ENCODE measurements around the gene SH3PXD2A. TPM values are rescaled to one million over a fixed set of nuclear protein-coding genes. Genes with fewer than 3 reads are reported as not detected.
"Not testable (repeated sequence)": the region's sequence is repeated elsewhere in the genome, so short reads cannot be mapped to it uniquely, and the experiment has no call there.

The SH3PXD2A gene
- total RNA-seq, 2 experiments from 2014 or later, result 16.5 to 17.9 TPM

DNA sequence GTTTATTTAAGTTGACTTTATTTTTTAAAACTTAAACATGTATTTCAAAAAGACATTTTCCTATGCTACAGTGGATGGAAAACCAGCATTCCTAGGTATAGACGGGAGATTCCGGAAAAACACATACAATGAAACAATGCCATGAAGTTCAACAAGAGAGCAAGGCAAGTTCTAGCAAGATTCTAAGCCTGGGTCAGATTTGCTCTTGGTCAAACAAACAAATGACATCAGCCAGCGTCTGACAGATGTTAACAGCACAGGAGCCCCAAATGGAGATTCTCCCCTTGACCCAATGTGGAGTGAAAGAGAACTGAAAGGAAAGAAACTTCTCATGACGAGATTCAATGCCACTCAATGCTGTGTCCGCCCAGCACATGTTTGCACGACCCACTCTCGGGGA, 212.0 kb downstream of the SH3PXD2A start:
- POLR2A ChIA-PET, result no interaction called here
- Mint-ChIP-seq H3K9me3 (no peaks in the 10 kb centered on the region), H3K4me3 (no peak overlapping the region), H3K27me3 (no peaks in the 10 kb centered on the region), H3K27ac (no peak overlapping the region), H3K4me1 (no peaks in the 10 kb centered on the region), H3K36me3 (ENCODE audit: low read depth) (no peaks in the 10 kb centered on the region)
- CTCF ChIA-PET, result no interaction called here
- DNase-seq, result no peak

DNA sequence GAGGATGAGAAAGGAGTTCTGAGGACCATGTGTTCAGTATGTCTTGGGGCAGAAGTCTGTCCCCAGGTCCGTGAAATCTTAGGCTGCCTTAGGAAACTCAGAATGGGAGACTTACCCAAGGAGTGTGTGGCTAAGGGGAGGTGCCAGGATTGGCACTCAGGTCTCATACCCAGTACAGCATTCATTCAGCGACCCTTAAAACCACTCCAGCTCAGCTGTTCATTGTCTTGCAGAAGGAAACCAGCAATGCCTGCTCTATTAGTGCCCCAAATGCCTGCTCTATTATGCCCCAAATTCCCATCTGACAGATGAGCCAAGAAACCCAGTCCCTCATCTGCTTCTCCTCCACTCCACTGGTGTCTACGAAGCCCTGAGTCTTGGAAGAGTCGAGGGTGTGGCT, 214.1 kb downstream of the SH3PXD2A start:
- H3K36me3 Mint-ChIP-seq (ENCODE audit: low read depth), result no peaks in the 10 kb centered on the region

DNA sequence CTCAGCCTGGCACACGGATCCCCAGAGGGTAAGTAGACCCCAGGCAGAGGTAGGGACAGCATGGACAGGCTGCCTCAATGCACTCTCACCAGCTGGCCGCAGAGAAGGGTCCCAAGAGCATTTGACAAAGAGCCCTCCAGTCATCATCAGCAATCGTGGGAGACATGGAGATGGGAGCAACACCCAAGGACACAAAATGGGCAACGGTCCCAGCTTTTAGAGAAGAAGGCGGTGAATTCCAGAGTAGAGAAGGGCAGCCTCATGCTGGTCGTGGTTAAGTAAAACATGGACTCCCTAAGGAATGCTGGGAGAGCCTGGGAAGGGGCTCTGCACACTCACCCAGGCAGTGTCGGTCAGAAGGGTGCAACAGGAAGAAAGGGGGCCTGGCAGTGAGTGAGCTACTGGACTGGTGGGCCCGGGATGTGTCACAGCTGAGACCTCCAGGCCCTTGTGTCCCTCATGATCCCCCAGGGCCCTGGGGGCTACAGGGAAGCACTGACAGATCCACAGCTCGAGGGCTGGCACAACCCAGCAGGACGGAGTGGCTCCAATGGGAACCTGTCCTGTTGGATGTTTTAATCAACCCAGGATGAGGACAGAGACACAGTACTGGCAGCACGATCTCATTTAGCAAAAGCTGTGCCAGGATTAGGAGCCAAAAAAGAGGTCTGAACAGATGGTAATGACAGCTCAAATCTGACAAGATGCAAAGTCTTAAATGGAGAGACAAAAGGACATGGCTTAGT, 214.8 kb downstream of the SH3PXD2A start:
- H3K27ac Mint-ChIP-seq, result no peak overlapping the region
- no peak overlapping the region for H3K4me3 Mint-ChIP-seq
- DNase-seq, result no peak
- H3K27me3 Mint-ChIP-seq, result no peaks in the 10 kb centered on the region
- ChIA-PET CTCF (interaction anchor here (0.5 to 1.6 kb wide), 2 partner anchors 46 to 102 kb away, joined by 3 to 6 read pairs; no protein-coding TSS in a partner anchor), POLR2A (no interaction called here)
- no peaks in the 10 kb centered on the region for H3K4me1 Mint-ChIP-seq
- no peaks in the 10 kb centered on the region for H3K9me3 Mint-ChIP-seq
- no peaks in the 10 kb centered on the region for H3K36me3 Mint-ChIP-seq (ENCODE audit: low read depth)

More for the DNA sequence above, 214.1 kb downstream of the SH3PXD2A start:
- Mint-ChIP-seq H3K4me3 (no peak overlapping the region), H3K27ac (no peak overlapping the region), H3K9me3 (no peaks in the 10 kb centered on the region), H3K4me1 (no peaks in the 10 kb centered on the region), H3K27me3 (no peaks in the 10 kb centered on the region)
- CTCF ChIA-PET, result interaction anchor here (0.5 to 1.6 kb wide), 2 partner anchors 45 to 102 kb away, joined by 3 to 6 read pairs; no protein-coding TSS in a partner anchor
- POLR2A ChIA-PET, result no interaction called here
- no peak for DNase-seq

DNA sequence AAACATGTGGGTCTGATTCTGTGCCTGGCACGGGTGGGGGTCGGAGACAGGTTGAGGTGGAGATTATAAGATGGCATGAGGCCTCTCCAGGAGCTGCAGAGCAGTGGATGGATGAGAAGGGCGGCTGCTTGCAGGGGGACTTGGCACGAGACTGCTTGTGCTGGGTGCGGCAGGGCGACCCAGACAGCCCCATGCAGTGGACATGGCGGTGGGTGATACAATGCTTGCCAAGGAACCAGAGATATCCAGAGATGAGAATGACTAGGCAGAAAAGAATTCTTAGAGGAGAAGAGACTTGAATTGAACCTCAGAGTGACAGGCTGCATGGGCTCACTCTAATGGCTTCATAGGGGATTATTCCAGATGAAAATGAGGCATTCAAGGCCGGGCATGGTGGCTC, 216.4 kb downstream of the SH3PXD2A start:
- H3K27ac Mint-ChIP-seq, result no peak overlapping the region

DNA sequence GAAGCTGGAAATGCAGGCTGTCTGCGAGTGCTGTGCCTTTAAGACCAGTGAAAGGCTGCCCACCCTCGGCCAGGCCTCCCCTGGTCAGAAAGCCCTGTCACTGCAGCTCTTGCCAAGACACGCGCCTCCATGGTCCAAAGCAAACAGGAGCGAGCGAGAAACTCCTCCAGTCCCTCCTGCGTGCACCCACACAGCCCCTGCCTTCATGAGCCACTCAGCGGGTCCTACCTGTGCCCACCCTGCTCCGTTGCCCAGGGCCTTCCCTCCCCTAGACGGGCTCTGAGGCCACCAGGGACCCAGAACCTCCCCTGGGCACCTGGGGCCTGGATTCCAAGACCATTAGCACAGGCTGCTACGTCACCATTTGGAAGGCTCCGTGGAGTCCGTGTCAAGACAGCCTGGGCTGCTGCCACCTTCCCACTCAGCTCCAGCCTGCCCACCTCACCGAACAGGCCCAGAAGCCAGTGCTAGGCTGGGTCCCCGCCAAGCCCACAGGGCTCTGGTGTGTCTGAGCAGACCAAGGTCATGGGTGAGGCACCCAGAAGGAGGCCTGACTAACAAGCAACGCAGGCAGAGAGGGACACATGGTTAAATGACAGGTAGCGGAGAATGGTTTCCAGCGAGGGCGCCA, 217.3 kb downstream of the SH3PXD2A start:
- H3K27ac Mint-ChIP-seq, result no peak overlapping the region
- H3K4me1 Mint-ChIP-seq, result peaks cover 3% of the 10 kb centered on the region
- ChIA-PET POLR2A (interaction anchor here (0.8 to 1.2 kb wide), 2 partner anchors 23 to 484 kb away, joined by 3 read pairs; partner anchors contain the start of gene SFR1), CTCF (interaction anchor here (1.4 kb wide), 1 partner anchor 48 kb away, joined by 5 read pairs; no protein-coding TSS in a partner anchor)
- H3K27me3 Mint-ChIP-seq, result no peaks in the 10 kb centered on the region
- no peak overlapping the region for H3K4me3 Mint-ChIP-seq
- no peaks in the 10 kb centered on the region for H3K9me3 Mint-ChIP-seq
- no peaks in the 10 kb centered on the region for H3K36me3 Mint-ChIP-seq (ENCODE audit: low read depth)
- DNase-seq, result no peak

More for the DNA sequence above, 216.4 kb downstream of the SH3PXD2A start:
- peaks cover 3% of the 10 kb centered on the region for H3K4me1 Mint-ChIP-seq
- POLR2A ChIA-PET, result no interaction called here
- no peak for DNase-seq
- H3K27me3 Mint-ChIP-seq, result no peaks in the 10 kb centered on the region
- H3K36me3 Mint-ChIP-seq (ENCODE audit: low read depth), result no peaks in the 10 kb centered on the region
- CTCF ChIA-PET, result no interaction called here
- no peaks in the 10 kb centered on the region for H3K9me3 Mint-ChIP-seq
- no peak overlapping the region for H3K4me3 Mint-ChIP-seq

DNA sequence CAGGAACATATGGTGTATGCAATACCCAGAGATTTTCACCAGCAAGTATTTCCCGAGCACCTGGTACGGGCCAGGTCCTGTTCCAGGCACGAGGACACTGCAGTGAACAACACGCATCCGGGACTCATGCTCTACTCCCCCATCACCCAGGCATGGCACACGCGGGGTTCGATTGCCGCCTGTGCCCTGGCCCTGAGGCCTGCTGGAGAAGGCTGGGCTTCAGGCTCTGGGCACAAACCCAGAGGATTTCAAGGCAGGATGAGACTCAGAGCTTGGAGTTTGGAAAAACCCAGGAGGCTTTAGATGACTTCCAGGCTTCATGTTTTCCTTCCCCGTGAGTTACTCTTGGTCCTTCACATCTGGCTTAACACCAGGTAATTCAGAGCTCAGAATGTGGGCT, 218.4 kb downstream of the SH3PXD2A start:
- no peaks in the 10 kb centered on the region for H3K9me3 Mint-ChIP-seq
- no peaks in the 10 kb centered on the region for H3K27me3 Mint-ChIP-seq
- H3K27ac Mint-ChIP-seq, result no peak overlapping the region
- no peaks in the 10 kb centered on the region for H3K36me3 Mint-ChIP-seq (ENCODE audit: low read depth)
- ChIA-PET POLR2A (interaction anchor here (0.8 to 1.2 kb wide), 2 partner anchors 24 to 485 kb away, joined by 3 read pairs; partner anchors contain the start of gene SFR1), CTCF (interaction anchor here (1.4 kb wide), 1 partner anchor 49 kb away, joined by 5 read pairs; no protein-coding TSS in a partner anchor)
- H3K4me1 Mint-ChIP-seq, result peaks cover 8% of the 10 kb centered on the region
- no peak overlapping the region for H3K4me3 Mint-ChIP-seq
- no peak for DNase-seq

DNA sequence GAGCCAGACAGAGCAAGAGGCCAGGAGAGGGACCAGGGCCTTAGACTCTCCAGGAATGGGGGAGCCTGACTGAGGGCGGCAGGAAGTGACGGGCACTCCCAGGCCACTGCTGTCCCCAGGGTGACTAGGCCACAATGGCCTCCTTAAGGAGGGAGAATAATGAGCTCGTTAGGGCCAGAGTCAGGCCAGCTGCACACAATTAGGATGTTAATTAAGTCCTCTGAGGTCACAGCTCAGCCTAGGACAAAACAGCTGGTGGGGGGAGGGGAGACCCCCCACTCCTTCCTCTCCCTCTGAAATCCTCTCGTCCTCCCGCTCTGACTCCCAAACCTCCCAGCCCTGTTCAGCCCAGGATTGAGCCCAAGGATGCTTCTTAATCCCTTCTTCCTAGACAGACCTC, 218.9 kb downstream of the SH3PXD2A start:
- Mint-ChIP-seq H3K27ac (no peak overlapping the region), H3K4me3 (no peak overlapping the region), H3K27me3 (no peaks in the 10 kb centered on the region), H3K9me3 (no peaks in the 10 kb centered on the region), H3K4me1 (peaks cover 10% of the 10 kb centered on the region), H3K36me3 (ENCODE audit: low read depth) (no peaks in the 10 kb centered on the region)
- POLR2A ChIA-PET, result no interaction called here
- CTCF ChIA-PET, result interaction anchor here (1.4 kb wide), 1 partner anchor 50 kb away, joined by 5 read pairs; no protein-coding TSS in a partner anchor
- DNase-seq, result no peak

DNA sequence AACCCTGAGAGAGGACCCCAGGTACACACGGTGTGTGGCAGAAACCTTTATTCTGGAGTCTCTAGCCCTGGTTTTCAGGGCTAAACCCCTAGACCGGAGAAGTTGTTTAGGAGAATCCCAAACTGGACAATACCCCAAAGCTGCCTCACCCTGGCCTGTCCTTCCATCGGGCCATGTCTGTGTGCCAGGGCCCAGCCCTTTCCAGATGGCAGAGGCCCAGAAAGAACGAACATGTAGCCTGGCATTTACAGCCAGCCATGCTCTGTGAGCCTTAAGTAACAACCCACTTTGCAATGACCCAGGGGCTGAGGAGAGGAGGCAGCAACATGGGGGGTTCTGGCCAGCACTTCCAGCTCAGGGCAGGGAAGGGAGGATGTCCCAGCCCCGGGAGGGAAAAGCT, 219.8 kb downstream of the SH3PXD2A start:
- ChIA-PET POLR2A (no interaction called here), CTCF (no interaction called here)
- no peak for DNase-seq
- peaks cover 10% of the 10 kb centered on the region for H3K4me1 Mint-ChIP-seq
- H3K4me3 Mint-ChIP-seq, result no peak overlapping the region
- H3K27me3 Mint-ChIP-seq, result no peaks in the 10 kb centered on the region
- H3K9me3 Mint-ChIP-seq, result no peaks in the 10 kb centered on the region
- no peak overlapping the region for H3K27ac Mint-ChIP-seq
- H3K36me3 Mint-ChIP-seq (ENCODE audit: low read depth), result no peaks in the 10 kb centered on the region

DNA sequence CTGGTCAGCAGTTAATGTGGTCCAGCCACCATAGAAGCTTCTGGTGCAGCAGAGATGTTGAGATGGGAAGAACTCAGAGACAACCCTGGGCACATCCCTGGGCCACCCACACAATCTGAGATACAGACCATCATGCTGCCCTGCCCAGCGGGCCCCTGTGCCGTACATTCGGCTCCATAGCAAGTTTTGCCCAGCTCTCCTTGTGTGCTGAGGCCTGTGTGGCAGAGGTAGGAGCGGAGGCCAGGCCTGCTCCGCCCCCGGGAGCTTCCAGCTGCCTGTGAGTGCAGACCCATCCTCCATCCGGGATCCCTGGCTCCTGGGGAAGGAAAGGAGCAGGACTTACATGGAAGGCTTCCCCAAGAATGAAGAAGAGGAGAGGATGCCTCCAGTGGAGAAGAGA, 221.5 kb downstream of the SH3PXD2A start:
- Mint-ChIP-seq H3K36me3 (ENCODE audit: low read depth) (no peaks in the 10 kb centered on the region), H3K4me1 (peaks cover 10% of the 10 kb centered on the region), H3K9me3 (no peaks in the 10 kb centered on the region), H3K27me3 (no peaks in the 10 kb centered on the region), H3K4me3 (no peak overlapping the region), H3K27ac (no peak overlapping the region)
- CTCF ChIA-PET, result interaction anchor here (0.7 to 2.2 kb wide), 3 partner anchors 15 to 1133 kb away, joined by 3 to 8 read pairs (median 3); no protein-coding TSS in a partner anchor
- no peak for DNase-seq
- POLR2A ChIA-PET, result no interaction called here

DNA sequence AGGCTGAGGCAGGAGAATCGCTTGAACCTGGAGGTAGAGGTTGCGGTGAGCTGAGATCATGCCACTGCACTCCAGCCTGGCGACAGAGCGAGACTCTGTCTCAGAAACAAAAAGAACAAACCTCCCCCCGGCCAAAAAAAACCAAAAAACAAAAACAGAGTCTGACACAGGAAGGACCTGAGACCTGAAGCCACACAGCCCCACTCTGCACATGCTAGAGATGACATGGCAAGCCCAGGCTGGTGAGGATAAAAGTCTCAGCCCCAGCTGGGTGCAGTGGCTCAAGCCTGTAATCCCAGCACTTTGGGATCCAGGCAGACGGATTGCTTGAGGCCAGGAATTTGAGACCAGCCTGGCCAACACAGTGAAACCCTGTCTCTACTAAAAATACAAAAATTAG, 222.5 kb downstream of the SH3PXD2A start:
- POLR2A ChIA-PET; H3K4me3 Mint-ChIP-seq; H3K27me3 Mint-ChIP-seq; H3K27ac Mint-ChIP-seq; H3K9me3 Mint-ChIP-seq; DNase-seq; H3K36me3 Mint-ChIP-seq (ENCODE audit: low read depth); H3K4me1 Mint-ChIP-seq: not testable (repeated sequence)
- CTCF ChIA-PET, result interaction anchor here (2.2 kb wide), 1 partner anchor 53 kb away, joined by 8 read pairs; no protein-coding TSS in a partner anchor

DNA sequence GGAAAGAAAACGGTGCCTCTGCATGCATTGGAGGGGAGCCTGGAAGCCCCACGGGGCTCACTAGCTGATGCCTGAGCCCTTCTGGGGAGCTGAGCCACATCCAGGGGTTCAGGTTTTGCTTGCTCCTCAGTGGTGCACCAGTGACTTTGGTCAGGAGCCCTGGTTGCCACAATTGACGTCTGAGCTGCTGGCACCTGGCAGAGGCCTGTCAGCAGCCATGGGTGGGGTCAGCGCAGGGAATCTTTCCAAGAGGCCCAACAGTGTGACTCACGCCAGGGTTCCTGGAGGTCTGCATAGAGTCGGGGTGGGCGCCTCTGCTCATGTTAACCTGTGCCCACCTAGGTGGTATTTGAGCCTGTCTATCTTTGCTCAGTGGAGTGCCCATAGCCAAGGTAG, 223.1 kb downstream of the SH3PXD2A start:
- Mint-ChIP-seq H3K27ac (no peak overlapping the region), H3K4me1 (peaks cover 10% of the 10 kb centered on the region), H3K4me3 (no peak overlapping the region), H3K36me3 (ENCODE audit: low read depth) (no peaks in the 10 kb centered on the region), H3K9me3 (no peaks in the 10 kb centered on the region), H3K27me3 (no peaks in the 10 kb centered on the region)
- no peak for DNase-seq
- ChIA-PET CTCF (interaction anchor here (2.2 kb wide), 1 partner anchor 54 kb away, joined by 8 read pairs; no protein-coding TSS in a partner anchor), POLR2A (no interaction called here)

DNA sequence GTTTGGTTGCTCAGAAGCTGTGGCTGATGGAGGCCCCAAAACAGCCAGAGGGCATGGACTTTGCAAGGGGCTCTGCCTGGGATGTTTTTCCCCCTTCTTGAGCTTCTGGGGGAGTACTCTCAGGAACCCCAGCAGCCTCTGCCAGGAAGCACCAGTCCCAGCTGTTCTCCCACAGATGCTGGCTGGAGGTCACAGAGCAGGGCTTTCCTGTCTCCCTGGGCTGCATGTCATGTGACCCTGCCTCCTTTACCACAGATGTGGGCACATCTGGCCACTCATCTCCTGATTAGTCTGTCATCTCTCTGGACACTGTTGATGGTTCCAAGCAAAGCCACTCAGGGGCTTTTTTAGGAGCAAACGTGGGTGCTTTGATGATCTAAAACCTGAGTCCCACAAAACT, 225.2 kb downstream of the SH3PXD2A start:
- Mint-ChIP-seq H3K27ac (no peak overlapping the region), H3K9me3 (no peaks in the 10 kb centered on the region), H3K27me3 (no peaks in the 10 kb centered on the region), H3K4me3 (no peak overlapping the region), H3K36me3 (ENCODE audit: low read depth) (no peaks in the 10 kb centered on the region), H3K4me1 (peaks cover 10% of the 10 kb centered on the region)
- CTCF ChIA-PET, result no interaction called here
- POLR2A ChIA-PET, result no interaction called here
- no peak for DNase-seq

DNA sequence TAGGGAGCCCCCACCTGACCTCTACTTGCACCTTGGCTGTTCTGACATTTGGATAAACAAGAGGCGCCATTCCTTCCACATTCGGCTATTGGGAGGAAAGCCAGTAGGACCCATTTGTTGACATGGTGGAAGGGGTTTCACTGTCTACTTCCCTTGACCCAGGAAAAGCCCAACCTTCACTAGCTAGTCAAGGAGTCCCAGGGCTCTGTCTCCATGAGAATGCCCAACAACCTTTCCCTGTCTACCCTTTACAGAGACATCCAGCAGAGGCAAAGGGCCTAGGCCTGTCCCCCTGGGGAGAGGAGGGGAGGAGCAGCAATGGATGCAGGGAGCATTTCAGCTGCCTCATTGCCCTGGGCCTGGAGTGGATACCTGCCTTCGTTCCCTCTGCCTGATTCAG, 225.8 kb downstream of the SH3PXD2A start:
- Mint-ChIP-seq H3K27ac (no peak overlapping the region), H3K4me1 (peaks cover 7% of the 10 kb centered on the region), H3K9me3 (no peaks in the 10 kb centered on the region), H3K36me3 (ENCODE audit: low read depth) (no peaks in the 10 kb centered on the region), H3K4me3 (no peak overlapping the region), H3K27me3 (no peaks in the 10 kb centered on the region)
- DNase-seq, result no peak
- POLR2A ChIA-PET, result no interaction called here
- CTCF ChIA-PET, result no interaction called here
